Measurements from ENCODE around the gene CENPU. TPM values are rescaled to one million over a fixed set of nuclear protein-coding genes. Genes with fewer than 3 reads are reported as not detected.
A peak's percentile ranks its signal among the peaks of the same experiment; 100 is the strongest.

The CENPU gene
- total RNA-seq, 2 donors from 2014 or later, result 2.6 to 15.5 TPM

DNA sequence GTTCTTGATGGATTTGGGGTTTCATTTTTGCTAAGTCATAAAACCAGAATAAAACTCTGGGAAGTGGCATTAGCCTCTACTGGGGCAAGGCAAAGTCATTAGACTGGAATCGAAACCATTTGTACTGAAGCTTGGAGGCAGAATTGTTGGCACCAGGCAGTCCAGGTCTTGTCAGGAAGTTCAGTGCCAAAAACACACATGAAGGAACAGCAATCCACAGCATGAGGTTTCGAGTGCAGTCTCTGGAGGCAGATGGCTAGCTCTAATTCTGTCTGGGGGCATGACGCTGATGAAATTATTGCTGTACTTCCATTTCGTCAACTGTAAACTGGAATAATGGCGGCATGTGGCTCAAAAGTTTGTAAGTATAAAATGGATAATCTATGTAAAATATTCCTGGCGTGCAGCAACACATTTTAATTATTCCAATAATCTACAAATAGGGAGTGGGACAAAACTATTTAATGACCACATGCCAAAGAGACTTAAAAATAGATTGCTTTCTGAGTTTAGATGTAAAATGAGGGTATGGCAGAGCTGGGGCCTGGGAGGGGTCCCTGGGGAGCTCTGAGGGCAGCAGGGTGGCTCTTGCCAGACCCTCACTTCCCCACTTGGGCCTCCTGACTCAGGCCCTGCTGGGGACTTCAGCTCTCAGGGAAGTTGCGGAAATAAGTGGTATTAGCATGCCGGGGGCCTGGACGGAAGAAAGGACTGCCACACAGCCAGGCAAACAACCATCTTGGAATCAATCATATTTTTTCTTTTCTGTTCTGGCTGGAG, 18.8 kb upstream of the CENPU start:
- H3K4me1 ChIP-seq (replicated peaks), result peaks cover 5% of the 10 kb centered on the region
- no peaks in the 10 kb centered on the region for H3K27me3 ChIP-seq (replicated peaks; ENCODE audit: insufficient read depth)
- intact Hi-C loops (cut with DNase I), result no loop called here
- no peak for DNase-seq (ENCODE audit: low spot score)
- no peaks in the 10 kb centered on the region for H3K9me3 ChIP-seq
- TF ChIP-seq, protein P1, sequence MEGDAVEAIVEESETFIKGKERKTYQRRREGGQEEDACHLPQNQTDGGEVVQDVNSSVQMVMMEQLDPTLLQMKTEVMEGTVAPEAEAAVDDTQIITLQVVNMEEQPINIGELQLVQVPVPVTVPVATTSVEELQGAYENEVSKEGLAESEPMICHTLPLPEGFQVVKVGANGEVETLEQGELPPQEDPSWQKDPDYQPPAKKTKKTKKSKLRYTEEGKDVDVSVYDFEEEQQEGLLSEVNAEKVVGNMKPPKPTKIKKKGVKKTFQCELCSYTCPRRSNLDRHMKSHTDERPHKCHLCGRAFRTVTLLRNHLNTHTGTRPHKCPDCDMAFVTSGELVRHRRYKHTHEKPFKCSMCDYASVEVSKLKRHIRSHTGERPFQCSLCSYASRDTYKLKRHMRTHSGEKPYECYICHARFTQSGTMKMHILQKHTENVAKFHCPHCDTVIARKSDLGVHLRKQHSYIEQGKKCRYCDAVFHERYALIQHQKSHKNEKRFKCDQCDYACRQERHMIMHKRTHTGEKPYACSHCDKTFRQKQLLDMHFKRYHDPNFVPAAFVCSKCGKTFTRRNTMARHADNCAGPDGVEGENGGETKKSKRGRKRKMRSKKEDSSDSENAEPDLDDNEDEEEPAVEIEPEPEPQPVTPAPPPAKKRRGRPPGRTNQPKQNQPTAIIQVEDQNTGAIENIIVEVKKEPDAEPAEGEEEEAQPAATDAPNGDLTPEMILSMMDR (IDR thresholded peaks at IDR 0.05), result no peak
- TF ChIP-seq POLR2AphosphoS5 (IDR thresholded peaks at IDR 0.05) (no peak), POLR2A (IDR thresholded peaks at IDR 0.05) (no peak)
- 84% methylated on average over 9 of the region's 9 CpGs for WGBS
- no peak overlapping the region for H3K27ac ChIP-seq
- H3K4me3 ChIP-seq, result no peak overlapping the region
- H3K36me3 ChIP-seq, result peaks cover 0 to 6% of the 10 kb centered on the region in 2 donors

DNA sequence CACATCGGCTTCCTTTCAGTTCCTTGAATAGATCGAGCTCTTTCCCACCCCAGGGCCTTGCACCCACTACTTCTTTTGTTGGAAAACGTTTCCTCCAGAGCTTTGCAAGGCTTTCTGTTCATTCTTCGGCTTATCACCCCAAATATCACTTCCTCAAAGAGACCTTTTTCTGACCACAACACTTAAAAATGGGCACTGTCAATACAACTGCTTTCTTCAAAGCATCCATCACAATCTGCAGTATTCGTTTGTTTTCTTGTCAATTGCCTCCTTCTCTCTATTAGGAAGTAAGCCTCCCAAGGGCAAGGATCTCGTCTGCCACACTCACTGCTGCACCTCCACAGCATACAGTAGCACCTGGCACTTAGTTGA, 17.7 kb upstream of the CENPU start:
- peaks cover 15% of the 10 kb centered on the region for H3K4me1 ChIP-seq (replicated peaks)
- 71% methylated on average over 6 of the region's 6 CpGs for WGBS

DNA sequence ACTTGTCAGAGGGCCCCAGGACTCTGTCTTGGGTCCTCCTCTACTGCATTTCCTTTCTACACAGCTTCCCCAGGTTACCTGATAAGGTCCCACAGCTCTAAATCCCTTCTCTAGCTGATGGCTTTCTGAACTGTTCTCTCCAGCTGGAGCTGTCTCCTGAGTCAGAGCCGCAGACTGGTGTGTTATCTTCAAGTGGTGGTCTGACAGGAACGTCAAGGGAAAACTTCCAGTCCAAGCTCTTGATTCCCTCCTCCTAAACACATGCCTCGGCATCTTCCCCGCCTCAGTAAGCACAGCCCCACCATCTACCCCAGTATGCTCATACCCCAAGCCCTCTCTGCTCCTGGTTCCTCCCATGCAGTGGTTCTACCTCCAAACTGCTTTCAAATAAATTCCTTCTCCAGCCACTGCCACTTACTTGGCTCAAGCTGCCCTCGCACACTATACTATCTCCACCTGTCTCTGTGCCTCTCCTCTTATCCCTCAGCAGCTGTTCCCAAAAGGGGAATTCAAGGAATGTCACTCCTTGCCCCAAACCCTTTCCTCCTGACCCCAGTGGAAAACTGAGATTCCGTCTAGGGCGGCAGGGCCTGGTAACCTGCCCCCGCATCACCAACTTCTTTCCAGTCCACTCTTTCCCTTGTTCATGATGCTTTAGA, 17.2 kb upstream of the CENPU start:
- peaks cover 19% of the 10 kb centered on the region for H3K4me1 ChIP-seq (replicated peaks)

More for the DNA sequence above, 17.7 kb upstream of the CENPU start:
- Histone ChIP-seq H3K36me3 (peaks cover 0 to under 1% of the 10 kb centered on the region in 2 donors), H3K4me3 (no peak overlapping the region), H3K27me3 (replicated peaks; ENCODE audit: insufficient read depth) (no peaks in the 10 kb centered on the region), H3K9me3 (no peaks in the 10 kb centered on the region), H3K27ac (no peak overlapping the region)
- TF ChIP-seq POLR2AphosphoS5 (IDR thresholded peaks at IDR 0.05) (no peak), POLR2A (IDR thresholded peaks at IDR 0.05) (no peak)
- TF ChIP-seq, protein P1 (IDR thresholded peaks at IDR 0.05), result no peak
- intact Hi-C loops (cut with DNase I), result no loop called here
- no peak for DNase-seq (ENCODE audit: low spot score)

DNA sequence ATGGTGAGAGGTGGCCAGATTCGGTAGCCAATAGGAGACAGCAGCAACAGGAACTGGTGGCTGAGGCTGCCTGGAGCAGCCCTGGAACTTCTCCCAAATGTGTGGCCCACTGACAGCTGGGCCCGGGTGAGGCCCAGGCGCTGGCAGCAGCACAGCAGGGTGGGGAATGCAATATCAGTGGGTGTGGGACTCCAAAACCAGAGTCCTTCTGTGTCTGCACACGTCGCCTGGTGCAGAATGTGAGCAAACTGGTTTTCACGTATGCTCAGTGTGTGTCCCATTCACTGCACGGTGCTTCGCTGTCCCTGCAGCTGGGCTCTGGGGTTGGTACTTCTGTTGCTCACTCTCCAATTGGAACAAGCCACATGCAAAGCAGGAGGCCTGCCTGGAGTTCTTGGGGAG, 14.4 kb upstream of the CENPU start:
- peak; percentile 79 for TF ChIP-seq POLR2AphosphoS5 (IDR thresholded peaks at IDR 0.05)
- TF ChIP-seq, protein P1 (IDR thresholded peaks at IDR 0.05), result no peak
- no peaks in the 10 kb centered on the region for H3K27me3 ChIP-seq (replicated peaks; ENCODE audit: insufficient read depth)
- peaks cover 24% of the 10 kb centered on the region for H3K4me1 ChIP-seq (replicated peaks)
- peak; percentile 75 for DNase-seq (ENCODE audit: low spot score)
- 30% methylated on average over 8 of the region's 8 CpGs for WGBS
- intact Hi-C loops (cut with DNase I), result loop anchor here (5.0 to 10.0 kb wide), 2 partner anchors 79 to 347 kb away; partner anchors contain the start of gene ACSL1
- H3K4me3 ChIP-seq, result no peak overlapping the region
- no peaks in the 10 kb centered on the region for H3K36me3 ChIP-seq
- H3K9me3 ChIP-seq, result no peaks in the 10 kb centered on the region
- peak overlapping the region; percentile 88 to 92 for H3K27ac ChIP-seq

More for the DNA sequence above, 17.2 kb upstream of the CENPU start:
- no peak overlapping the region for H3K4me3 ChIP-seq
- H3K27me3 ChIP-seq (replicated peaks; ENCODE audit: insufficient read depth), result no peaks in the 10 kb centered on the region
- H3K27ac ChIP-seq, result no peak overlapping the region
- no peak for TF ChIP-seq POLR2AphosphoS5 (IDR thresholded peaks at IDR 0.05)
- TF ChIP-seq POLR2A (IDR thresholded peaks at IDR 0.05), result no peak
- TF ChIP-seq, protein P1 (IDR thresholded peaks at IDR 0.05), result no peak
- intact Hi-C loops (cut with DNase I), result no loop called here
- no peaks in the 10 kb centered on the region for H3K36me3 ChIP-seq
- WGBS, result 79% methylated on average over 8 of the region's 8 CpGs
- DNase-seq (ENCODE audit: low spot score), result no peak
- no peaks in the 10 kb centered on the region for H3K9me3 ChIP-seq
